K562 (cell line): ENCODE results near the gene CIAO1. TPM values are rescaled to one million over a fixed set of nuclear protein-coding genes. Genes with fewer than 3 reads are reported as not detected.

Source experiments
- CC2D1A ChIP-seq: fragments of 450-650 bp; IDR thresholded peaks from 2 replicates; pipeline ENCODE4 v1.6.1; 2017; ENCODE audit warnings: mild to moderate bottlenecking
- CEBPB ChIP-seq: fragments of 450-650 bp; IDR thresholded peaks from 2 replicates; pipeline ENCODE4 v1.6.1; 2016; ENCODE audit warnings: missing genetic modification characterization, missing compliant biosample characterization
- FOXP1 ChIP-seq: sonication (generic); formaldehyde crosslinking; IDR thresholded peaks from 2 replicates; pipeline ENCODE4 v1.8.0; 2022; ENCODE audit warnings: mild to moderate bottlenecking, missing genetic modification reagents
- HDAC1 ChIP-seq, 2 experiments: fragments of 450-650 bp; IDR thresholded peaks; 2 replicates each; pipeline ENCODE4 v1.6.1; 2016 to 2017; ENCODE audit warnings: inconsistent platforms in 1 of 2, mild to moderate bottlenecking in 1 of 2, moderate library complexity in 1 of 2
- HIVEP1 ChIP-seq: fragments of 250-450 bp; sonication (Bioruptor Pico); IDR thresholded peaks from 2 replicates; pipeline ENCODE4 v1.4.0; 2020; ENCODE audit warnings: mild to moderate bottlenecking
- HOXB6 ChIP-seq: fragments of 250-450 bp; sonication (Bioruptor Pico); IDR thresholded peaks from 2 replicates; pipeline ENCODE4 v1.5.1; 2022; ENCODE audit warnings: mild to moderate bottlenecking, borderline replicate concordance
- JUND ChIP-seq, 2 experiments: IDR thresholded peaks; 2 replicates in 1 of 2; 3 replicates in 1 of 2; pipeline ENCODE4 v1.6.1; 2011; ENCODE audit warnings: borderline replicate concordance in 2 of 2, low read depth in 2 of 2, low read length in 2 of 2, improper control_type of control experiment in 1 of 2, missing biosample characterization in 1 of 2, missing genetic modification characterization in 1 of 2, missing genetic modification reagents in 1 of 2
- KAT2B ChIP-seq: IDR thresholded peaks from one replicate; pipeline ENCODE4 v1.6.1; 2012; ENCODE audit warnings: low read depth, mild to moderate bottlenecking, control low read depth, inconsistent platforms, low read length, moderate library complexity
- KLF6 ChIP-seq: fragments of 250-450 bp; sonication (Bioruptor Pico); IDR thresholded peaks from 2 replicates; pipeline ENCODE4 v1.4.0; 2020; ENCODE audit warnings: mild to moderate bottlenecking, moderate library complexity, borderline replicate concordance
- L3MBTL2 ChIP-seq: fragments of 450-650 bp; IDR thresholded peaks from 2 replicates; pipeline ENCODE4 v1.6.1; 2016; ENCODE audit warnings: mild to moderate bottlenecking, moderate library complexity
- MTF1 ChIP-seq: fragments of 250-450 bp; sonication (Bioruptor Pico); IDR thresholded peaks from 2 replicates; pipeline ENCODE4 v1.9.0; 2021; ENCODE audit warnings: moderate library complexity, mild to moderate bottlenecking, inconsistent platforms, borderline replicate concordance
- MYBL2 ChIP-seq, 2 experiments: fragments of 450-650 bp in 1 of 2; sonication (generic) in 1 of 2; formaldehyde crosslinking in 1 of 2; IDR thresholded peaks; 2 replicates each; pipeline versions ENCODE4 v1.6.1 to v1.8.1; 2017 to 2022; ENCODE audit warnings: borderline replicate concordance in 1 of 2, inconsistent platforms in 1 of 2, low read depth in 1 of 2, mild to moderate bottlenecking in 1 of 2, missing genetic modification reagents in 1 of 2, moderate library complexity in 1 of 2
- polyA plus RNA-seq, 8 experiments: library from polyadenylated mRNA; depleted of rRNA in 4 of 8; stranded (reverse) in 5 of 8; unstranded in 3 of 8; fragments of >200 nt; fragmentation: Nextera tagmentation in 2 of 8; fragmentation: Illumina TruSeq in 1 of 8; extraction: Ambion mirVana in 2 of 8; extraction: Trizol in 1 of 8; gene quantifications; 2 replicates each; pipeline versions ENCODE4 v1.2.1 to v1.2.3, GENCODE V29; 2011 to 2014; ENCODE audit warnings: inconsistent platforms in 1 of 8, missing spikeins in 1 of 8
- total RNA-seq, 7 experiments: library from RNA; depleted of rRNA in 6 of 7; stranded (reverse); fragments of >200 nt in 6 of 7; fragmentation: Illumina TruSeq in 2 of 7; extraction: Trizol in 2 of 7; gene quantifications; 2 replicates each; pipeline versions ENCODE4 v1.2.1 to v1.2.3, GENCODE V29; 2011 to 2021; ENCODE audit warnings: low replicate concordance in 1 of 7
- TF ChIP-seq, protein P1 (sequence below): IDR thresholded peaks from 2 replicates; pipeline ENCODE4 v1.6.1; 2011; ENCODE audit warnings: borderline replicate concordance, low read depth, mild to moderate bottlenecking, moderate library complexity, low read length; ENCODE audit not compliant: insufficient read depth, poor library complexity, severe bottlenecking
- TF ChIP-seq, protein P2 (sequence below): fragments of 250-450 bp; sonication (Bioruptor Pico); IDR thresholded peaks from 2 replicates; pipeline ENCODE4 v1.5.0; 2021; ENCODE audit warnings: mild to moderate bottlenecking, moderate library complexity
- TF ChIP-seq, protein P3 (sequence below): fragments of 450-650 bp; IDR thresholded peaks from 2 replicates; pipeline ENCODE4 v1.6.1; 2016; ENCODE audit warnings: low read depth, mild to moderate bottlenecking, moderate library complexity
- TF ChIP-seq, protein P4 (sequence below): sonication (generic); formaldehyde crosslinking; IDR thresholded peaks from 2 replicates; pipeline ENCODE4 v1.8.0; 2022; ENCODE audit warnings: missing genetic modification reagents, mild to moderate bottlenecking, moderate library complexity, borderline replicate concordance
- TF ChIP-seq, protein P5 (sequence below): fragments of 450-650 bp; IDR thresholded peaks from 2 replicates; pipeline ENCODE4 v1.6.1; 2016; ENCODE audit warnings: borderline replicate concordance

The CIAO1 gene
- total and polyA plus RNA-seq, 9 of the 15 experiments (the other 6 are each of a cell fraction or from before 2014, with no cell fraction given): 11.4 to 156 (median 92.8) TPM

DNA sequence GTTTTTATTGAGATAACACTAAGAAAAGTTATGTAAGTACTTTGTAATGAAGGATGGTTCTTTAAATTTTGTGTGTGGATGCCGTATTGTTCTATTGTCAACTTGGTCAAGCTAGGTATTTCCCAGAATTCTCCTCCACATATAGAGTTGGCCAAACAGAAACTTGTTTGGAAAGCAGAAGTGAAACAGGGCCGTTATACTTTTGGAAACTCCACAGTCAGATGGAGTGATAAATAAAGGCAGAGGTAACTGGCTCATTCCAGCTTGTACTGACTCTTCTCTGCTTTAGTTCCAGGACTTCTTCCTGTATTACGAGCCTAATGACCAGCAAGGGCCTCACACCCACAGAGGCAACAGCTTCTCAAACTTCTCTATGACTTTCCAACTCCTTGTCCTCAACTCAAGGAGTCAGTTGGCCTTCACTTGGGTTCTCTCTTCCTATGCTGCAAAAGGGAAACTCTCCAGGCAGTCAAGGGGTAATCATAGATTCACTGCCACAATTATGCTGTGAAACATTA lies 41.0 kb upstream of the CIAO1 start (continued):
- TF ChIP-seq KAT2B (no peak), HIVEP1 (CRISPR knock-in tag) (peak; percentile 84), MTF1 (CRISPR knock-in tag) (no peak), JUND (IDR thresholded peaks at IDR 0.05; ENCODE audit: borderline replicate concordance, low read depth, low read length) (no peak), JUND (tag; IDR thresholded peaks at IDR 0.05; ENCODE audit: borderline replicate concordance, low read depth, low read length) (peak; percentile 56; the same call in 2 of the 3 replicates), HDAC1 (IDR thresholded peaks at IDR 0.05) (no peak), KLF6 (CRISPR knock-in tag) (peak; percentile 93; the same call in 1 of the 2 replicates), MYBL2 (IDR thresholded peaks at IDR 0.05; ENCODE audit: low read depth) (no peak; the same call in 1 of the 2 replicates), MYBL2 (CRISPR knock-in tag; IDR thresholded peaks at IDR 0.05; ENCODE audit: borderline replicate concordance) (no peak), CEBPB (tag) (peak; percentile 38; the same call in 1 of the 2 replicates), L3MBTL2 (peak; percentile 61), FOXP1 (CRISPR knock-in tag) (no peak), CC2D1A (no peak), HOXB6 (no peak)
- TF ChIP-seq, protein P1, sequence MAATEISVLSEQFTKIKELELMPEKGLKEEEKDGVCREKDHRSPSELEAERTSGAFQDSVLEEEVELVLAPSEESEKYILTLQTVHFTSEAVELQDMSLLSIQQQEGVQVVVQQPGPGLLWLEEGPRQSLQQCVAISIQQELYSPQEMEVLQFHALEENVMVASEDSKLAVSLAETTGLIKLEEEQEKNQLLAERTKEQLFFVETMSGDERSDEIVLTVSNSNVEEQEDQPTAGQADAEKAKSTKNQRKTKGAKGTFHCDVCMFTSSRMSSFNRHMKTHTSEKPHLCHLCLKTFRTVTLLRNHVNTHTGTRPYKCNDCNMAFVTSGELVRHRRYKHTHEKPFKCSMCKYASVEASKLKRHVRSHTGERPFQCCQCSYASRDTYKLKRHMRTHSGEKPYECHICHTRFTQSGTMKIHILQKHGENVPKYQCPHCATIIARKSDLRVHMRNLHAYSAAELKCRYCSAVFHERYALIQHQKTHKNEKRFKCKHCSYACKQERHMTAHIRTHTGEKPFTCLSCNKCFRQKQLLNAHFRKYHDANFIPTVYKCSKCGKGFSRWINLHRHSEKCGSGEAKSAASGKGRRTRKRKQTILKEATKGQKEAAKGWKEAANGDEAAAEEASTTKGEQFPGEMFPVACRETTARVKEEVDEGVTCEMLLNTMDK: no peak
- TF ChIP-seq, protein P2, sequence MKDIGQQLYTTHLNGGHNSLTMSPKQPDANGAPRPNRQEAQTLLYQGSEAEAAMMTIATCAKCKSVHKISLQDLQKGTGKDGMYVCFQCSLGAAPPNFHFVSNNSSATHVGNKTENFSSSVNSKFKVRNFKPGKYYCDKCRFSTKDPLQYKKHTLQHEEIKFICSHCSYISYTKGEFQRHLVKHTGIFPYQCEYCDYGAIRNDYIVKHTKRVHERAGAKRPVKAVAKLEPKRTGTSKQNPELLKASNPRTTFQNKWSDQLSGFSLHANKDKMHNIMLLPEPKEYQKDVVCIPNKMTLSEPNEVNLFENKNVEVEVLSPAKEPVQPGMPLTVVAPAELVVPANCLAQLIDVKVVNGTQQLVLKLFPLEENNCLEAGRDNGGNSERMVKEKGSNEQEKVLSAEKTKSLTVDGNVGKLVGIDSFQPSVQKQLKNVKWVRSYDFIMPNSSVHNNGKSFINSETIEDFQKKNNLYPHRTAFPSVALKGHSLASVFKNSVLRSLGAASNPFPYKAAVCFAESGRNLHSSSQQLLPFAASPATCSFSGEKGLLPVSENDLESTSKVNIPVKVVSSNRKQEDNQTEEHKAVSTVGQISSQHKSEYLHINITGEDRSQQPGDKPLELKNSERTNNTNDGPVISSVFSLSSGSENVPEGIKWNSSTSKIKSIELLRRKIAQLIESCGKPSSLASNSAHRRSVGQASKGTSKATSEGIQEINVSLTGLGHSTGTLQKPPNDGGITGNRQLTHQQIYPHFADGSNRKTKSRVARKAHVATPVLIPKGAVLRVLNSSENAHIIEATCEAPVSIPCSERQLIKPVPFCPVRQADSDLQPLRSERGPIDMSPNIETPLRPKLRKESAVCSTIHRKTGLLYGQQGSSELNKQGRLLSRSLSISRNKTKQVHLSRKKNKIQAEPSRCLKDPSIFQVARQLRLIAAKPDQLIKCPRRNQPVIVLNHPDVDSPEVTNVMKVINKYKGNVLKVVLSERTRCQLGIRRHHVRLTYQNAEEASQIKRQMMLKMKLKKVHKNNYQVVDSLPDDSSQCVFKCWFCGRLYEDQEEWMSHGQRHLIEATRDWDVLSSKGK: no peak
- TF ChIP-seq, protein P3, sequence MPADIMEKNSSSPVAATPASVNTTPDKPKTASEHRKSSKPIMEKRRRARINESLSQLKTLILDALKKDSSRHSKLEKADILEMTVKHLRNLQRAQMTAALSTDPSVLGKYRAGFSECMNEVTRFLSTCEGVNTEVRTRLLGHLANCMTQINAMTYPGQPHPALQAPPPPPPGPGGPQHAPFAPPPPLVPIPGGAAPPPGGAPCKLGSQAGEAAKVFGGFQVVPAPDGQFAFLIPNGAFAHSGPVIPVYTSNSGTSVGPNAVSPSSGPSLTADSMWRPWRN: no peak
- TF ChIP-seq, protein P4, sequence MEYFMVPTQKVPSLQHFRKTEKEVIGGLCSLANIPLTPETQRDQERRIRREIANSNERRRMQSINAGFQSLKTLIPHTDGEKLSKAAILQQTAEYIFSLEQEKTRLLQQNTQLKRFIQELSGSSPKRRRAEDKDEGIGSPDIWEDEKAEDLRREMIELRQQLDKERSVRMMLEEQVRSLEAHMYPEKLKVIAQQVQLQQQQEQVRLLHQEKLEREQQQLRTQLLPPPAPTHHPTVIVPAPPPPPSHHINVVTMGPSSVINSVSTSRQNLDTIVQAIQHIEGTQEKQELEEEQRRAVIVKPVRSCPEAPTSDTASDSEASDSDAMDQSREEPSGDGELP (CRISPR knock-in tag): no peak
- TF ChIP-seq, protein P5, sequence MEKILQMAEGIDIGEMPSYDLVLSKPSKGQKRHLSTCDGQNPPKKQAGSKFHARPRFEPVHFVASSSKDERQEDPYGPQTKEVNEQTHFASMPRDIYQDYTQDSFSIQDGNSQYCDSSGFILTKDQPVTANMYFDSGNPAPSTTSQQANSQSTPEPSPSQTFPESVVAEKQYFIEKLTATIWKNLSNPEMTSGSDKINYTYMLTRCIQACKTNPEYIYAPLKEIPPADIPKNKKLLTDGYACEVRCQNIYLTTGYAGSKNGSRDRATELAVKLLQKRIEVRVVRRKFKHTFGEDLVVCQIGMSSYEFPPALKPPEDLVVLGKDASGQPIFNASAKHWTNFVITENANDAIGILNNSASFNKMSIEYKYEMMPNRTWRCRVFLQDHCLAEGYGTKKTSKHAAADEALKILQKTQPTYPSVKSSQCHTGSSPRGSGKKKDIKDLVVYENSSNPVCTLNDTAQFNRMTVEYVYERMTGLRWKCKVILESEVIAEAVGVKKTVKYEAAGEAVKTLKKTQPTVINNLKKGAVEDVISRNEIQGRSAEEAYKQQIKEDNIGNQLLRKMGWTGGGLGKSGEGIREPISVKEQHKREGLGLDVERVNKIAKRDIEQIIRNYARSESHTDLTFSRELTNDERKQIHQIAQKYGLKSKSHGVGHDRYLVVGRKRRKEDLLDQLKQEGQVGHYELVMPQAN: no peak
